ENCODE results near the gene MYEOV. TPM values are rescaled to one million over a fixed set of nuclear protein-coding genes. Genes with fewer than 3 reads are reported as not detected.

The MYEOV gene
- total RNA-seq, 1 experiment from 2014 or later, result 13.6 TPM

DNA sequence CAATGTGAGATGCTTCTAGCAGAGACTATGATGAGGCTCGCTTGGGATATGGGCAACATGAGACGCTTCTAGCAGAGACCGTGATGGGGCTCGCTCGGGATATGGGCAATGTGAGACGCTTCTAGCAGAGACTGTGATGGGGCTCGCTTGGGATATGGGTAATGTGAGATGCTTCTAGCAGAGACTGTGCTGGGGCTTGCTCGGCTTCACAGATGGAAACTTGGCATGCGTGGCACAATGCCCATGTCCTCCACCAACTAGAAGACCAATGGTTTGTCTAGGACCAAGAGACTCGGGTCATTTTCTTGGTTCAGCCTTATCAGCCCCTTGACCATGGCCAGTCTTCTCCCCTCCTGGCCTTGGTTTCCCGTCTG is 7.1 kb downstream of the MYEOV start:
- DNase-seq (ENCODE audit: low read depth), result peak; percentile 29

DNA sequence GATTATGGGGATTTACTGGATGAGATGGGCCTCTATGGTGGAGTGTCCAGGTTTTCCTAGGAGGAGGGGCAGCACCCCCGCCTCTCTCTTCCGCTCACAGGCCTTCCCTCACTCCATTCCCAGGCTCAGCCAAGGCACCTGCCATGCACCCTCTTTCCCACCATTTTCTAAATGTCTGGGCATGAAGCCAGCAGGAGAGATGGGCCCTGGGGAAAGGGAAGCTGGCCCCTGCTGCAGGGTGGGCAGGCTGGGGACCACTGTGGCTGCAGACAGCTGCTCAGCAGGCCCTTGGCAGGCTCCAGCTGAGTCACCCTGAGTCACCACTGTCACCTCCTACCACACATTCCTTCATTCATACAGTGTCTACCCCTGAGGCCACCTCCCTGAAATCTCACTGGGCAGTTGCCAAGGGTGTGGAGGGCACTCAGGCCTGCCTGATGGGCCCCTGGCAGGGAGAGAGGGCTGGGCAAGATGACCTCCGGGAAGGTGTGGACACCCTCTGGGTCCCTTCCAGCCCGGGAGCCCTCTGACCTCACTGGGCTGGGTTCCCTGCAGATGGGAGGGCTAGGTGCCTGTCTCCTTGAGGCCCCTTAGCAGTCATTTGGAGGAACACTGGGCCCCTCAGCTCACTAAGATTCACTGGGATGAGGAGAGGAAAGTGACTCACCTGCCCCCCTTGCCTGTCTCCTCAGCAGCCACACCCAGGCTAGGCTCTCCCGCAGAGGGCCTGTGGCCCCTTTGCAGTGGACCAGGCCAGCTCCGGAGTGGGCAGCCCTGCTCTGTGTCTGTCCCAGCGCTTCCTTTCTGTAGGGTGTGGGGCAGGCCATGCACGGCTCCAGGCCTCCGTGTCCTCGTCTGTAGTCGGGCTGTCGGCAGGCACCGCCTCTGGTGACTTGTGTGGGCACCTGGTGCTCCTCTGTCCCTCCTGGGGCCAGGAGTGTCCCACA is 7.8 kb downstream of the MYEOV start:
- peak; percentile 97 for DNase-seq (ENCODE audit: low read depth)

DNA sequence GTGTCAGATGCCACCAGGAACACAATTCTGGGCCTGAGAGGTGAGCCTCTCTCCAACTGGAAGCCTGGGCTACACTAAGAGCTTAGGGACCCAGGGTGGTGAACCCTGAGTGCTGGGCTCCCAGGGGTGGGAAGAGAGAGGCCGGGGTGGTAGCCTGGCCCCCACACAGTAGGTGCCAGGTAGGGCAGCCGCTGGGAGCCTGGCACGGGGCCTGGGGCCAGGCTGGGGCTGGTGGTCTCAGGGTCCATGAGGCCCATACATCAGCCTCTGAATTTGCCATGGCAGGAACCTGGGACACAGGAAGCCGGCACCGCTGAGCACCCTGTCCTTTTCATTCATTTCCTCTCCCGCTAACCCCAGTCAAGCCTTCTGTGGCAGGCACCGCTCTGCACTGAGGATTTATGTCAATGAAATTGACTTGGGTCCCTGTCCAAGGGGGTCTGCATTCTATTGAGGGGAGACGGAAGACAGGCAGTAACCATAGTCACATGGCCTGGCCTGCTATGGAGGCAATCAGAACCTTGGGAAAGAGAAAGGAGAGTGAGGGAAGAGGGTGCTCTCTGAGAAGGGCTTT is 8.6 kb downstream of the MYEOV start:
- no peak for DNase-seq (ENCODE audit: low read depth)

DNA sequence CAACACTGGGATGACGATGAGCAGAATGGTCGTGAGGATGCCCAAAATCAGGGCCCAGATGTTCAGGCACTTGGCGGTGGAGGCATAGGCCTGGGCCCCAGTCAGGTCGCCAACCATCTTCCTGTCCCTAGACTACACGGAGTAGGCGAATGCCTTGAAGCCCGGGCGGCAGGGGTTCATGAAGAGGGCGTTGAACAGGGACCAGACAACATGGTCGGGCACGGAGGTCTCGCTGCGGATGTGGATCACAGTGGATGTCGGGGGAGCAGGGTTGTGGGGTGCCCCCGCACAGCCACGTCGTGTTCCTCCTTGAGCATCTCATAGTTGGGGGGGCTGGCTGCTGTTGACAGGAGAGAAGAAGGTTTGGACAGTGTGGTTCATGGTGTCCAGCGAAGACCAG is 9.5 kb downstream of the MYEOV start:
- DNase-seq (ENCODE audit: low read depth), result no peak

DNA sequence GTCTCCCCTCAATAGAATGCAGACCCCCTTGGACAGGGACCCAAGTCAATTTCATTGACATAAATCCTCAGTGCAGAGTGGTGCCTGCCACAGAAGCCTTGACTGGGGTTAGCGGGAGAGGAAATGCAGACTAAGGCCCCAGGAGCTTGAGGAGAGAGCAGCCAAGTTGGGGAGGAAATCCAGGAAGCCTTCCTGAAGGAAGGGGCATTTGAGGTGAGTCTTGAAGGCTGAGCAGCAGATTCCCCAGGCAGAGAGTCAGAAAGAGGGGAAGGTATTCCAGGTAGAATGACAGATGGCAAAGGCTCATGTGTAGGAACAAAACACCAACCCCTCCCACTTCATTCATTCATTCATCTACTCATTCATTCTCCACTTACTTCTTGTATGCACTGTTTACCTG is 10.3 kb downstream of the MYEOV start:
- no peak for DNase-seq (ENCODE audit: low read depth)

DNA sequence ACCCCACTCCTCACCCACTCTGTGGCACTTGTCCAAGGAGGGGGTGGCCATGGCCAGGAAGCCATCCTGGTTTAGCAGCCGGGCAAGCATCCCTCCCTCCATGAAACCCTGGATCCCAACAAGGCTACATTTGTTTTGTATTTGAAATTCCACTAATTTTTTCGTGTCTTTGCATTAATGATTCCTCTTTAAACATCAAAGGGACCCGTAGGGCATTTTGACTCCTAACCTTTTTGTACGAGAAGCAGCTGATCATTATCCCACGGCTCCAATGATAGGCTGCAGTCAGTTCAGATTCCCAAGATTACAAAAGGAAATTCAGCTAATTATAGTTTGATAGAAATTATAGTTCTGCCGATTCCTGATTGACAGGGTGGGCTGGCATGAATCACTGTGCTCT is 10.7 kb downstream of the MYEOV start:
- no peak for DNase-seq (ENCODE audit: low read depth)

DNA sequence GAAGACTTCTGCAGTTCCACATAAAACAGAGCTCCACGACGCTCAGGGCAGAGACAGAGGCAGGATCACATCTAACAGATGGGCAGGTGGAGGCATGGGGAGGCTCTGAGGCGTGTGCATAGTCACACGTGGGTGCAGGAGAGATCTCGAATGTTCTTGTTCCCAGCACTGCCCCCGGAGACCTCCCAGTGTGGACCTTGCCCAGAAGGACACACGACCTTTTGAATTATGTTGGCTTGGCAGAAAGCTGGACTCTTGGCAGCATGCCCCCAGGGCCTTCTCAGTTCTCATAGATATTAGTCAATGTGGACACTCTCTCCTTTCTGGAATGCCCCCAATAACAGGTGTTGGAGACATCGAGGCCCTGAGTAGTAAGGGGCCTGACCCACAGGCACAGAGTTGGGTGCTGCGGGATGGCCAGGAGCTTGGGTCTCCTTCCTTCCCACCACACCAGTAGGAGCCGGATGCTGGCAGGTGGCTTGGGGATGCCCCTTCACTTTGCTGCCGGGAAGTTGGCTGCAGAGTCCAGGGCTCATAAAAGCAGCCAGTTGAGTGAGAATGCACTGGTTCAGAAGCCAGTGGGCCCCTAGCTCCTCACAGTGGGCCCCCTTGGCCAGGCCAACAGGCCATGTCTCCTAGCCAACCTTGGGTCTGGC is 12.1 kb downstream of the MYEOV start:
- no peak for DNase-seq (ENCODE audit: low read depth)

DNA sequence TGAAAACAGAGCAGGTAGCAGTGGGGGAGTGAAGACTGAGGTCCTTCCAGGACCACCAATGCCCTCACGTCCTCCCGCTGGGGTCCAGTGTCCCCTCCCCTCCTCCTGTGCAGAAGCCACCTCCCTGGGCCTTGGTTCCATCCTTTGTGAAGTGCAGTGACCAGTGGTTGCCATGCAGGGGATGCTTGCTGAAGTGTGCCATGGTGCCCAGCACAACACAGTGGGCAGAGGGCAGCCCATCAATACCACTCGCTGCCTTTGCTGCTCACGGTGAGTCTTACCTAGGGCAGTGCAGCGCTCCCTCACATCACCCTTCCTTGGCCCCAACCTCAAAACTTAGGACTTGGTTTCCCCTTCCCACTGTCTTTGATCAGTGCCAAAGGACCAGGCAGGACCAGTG is 12.9 kb downstream of the MYEOV start:
- DNase-seq (ENCODE audit: low read depth), result no peak

DNA sequence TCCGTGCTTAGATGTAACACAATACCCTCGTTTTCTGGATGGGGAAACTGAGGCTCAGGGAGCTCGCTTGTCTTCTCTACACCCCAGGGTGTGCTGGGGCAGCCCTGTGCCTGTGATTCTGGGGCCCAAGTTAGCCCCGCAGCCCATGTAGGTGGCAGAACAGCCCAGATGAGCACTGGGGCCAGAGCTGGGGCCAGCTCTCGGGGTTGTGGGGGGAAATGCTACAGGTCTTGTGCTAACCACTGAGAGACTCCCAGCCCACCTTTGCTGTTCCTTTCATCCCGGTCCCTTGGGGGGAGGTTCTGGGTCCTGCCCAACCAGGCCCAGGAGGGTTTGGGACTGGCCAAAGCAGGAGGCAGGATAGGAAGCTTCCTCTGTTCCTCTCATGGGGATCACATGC is 13.5 kb downstream of the MYEOV start:
- no peak for DNase-seq (ENCODE audit: low read depth)

DNA sequence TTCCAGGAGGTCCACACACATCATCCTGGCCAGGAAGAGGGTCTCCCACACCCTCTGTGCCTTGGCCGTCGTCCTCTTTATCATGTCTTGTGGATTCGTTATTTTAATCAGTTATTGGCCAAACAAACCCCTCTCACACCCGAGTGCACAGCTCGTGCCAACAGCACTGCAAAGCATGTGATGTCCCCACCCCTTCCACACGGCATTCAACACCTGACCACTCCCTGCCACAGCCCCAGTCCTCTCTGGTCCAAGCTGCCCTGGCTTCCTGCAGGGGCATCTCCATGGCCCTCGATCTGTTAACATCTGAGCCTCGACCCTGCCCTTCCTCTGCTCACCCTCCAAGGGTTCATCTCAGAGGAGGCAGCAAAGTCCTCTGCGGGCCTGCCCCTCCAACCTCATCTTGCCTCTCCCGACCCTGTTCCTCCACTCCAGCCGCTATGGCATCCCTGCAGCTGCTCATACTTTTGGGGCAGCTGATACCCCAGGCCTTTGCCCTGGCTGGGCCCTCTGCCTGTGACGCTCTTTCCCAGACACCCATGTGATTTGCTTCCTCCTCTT is 14.0 kb downstream of the MYEOV start:
- DNase-seq (ENCODE audit: low read depth), result no peak

DNA sequence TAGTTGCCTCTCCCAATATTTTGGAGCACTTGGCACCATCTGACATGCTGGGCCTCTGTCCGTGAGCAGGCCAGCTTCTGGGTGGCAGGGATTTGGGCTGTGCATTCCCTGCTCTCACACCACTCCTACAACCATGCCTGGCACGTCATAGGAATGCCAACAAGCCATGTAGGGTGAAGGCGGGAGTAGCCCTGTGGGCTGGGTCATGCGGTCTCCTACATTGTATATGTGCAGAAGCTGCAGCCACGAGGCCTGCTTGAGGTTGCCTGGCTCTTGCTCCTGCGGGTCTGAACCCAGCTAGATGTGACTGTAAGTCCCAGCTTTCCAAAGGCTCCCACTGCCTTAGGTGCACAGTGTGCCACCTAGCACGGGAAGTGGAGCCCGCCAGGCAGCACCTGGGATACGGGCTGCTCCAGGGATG is 14.5 kb downstream of the MYEOV start:
- DNase-seq (ENCODE audit: low read depth), result no peak

DNA sequence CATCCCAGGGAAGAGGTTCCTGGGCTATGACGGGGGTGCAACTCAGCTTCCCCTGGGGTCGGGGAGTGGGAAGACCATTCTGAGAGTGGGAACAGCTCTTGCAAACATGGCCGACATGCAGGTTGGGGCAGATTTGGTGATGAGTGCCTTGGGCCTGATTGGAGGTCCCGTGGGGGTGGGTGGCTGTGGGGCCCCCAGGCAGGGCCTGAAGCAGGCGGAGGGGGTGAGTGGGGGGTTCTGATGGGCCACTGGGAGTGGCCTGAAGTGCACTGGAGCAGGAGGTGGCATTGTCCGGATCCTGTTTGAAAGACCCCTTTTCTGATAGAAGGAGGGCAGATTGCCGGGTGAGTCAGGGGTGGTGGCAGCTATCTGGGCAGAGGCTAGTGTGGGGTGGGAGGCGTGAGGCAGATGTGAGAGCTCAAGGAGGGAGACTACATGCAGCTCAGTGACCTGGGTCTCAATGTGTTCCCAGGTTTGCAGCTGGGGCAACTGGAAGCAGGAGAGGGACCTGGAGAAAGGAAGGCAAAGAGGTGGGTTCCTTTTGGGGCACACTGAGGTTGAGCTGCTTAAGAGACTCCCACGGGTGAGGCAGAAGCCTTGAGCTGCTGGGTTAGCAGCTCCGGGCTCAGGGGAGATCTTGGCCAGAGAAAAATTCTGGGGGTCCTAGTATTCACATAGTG is 15.1 kb downstream of the MYEOV start:
- no peak for DNase-seq (ENCODE audit: low read depth)

DNA sequence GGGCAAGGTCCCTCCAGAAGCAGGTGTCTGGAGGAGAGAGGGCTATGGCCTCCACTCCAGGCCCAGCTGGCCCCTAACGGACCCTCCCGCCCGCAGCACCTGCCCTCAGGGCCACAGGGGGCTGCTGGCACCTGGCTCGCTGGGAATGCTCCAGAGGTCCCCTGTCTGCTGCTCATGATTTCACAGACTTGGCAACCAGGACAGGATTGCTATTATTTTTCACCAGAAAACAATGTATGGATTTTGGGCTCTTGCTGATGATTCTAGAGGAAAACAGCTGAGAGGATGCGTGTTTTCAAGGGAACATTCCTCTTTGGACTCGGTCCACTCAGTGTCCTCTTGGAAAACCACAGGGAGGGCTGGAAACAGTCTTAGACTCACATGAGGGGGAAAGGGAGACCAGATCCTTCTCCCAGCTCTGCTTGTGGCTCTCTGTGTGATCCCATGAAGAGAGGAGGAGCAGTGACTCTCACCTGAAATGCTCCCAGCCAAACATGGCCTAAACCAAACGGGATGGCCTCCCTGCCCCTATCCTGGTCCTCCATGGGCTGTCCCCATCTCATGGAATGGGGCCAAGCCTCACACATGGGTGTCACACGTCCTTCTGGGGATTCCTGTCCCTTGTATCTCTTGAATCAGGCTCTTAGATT is 15.8 kb downstream of the MYEOV start:
- no peak for DNase-seq (ENCODE audit: low read depth)

DNA sequence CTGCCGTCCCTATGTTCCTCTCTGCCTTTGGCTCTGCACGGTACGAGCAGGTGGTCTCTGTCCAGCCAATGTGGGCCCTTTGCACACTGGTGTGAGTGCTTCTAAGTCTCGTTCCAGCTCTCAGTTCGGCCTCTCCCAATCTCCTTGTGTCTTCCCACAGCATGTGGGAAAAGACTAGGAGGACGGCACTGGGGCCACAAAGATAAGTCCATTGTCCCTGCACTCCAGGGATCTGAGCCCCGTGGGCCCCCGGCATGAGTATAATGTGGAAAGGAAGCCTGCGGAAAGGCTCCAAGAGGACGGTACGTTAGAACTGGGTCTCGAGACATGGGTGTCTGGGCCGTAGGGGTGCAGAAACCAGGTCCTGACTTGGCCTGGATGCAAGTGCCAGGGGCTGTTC is 16.4 kb downstream of the MYEOV start:
- no peak for DNase-seq (ENCODE audit: low read depth)

DNA sequence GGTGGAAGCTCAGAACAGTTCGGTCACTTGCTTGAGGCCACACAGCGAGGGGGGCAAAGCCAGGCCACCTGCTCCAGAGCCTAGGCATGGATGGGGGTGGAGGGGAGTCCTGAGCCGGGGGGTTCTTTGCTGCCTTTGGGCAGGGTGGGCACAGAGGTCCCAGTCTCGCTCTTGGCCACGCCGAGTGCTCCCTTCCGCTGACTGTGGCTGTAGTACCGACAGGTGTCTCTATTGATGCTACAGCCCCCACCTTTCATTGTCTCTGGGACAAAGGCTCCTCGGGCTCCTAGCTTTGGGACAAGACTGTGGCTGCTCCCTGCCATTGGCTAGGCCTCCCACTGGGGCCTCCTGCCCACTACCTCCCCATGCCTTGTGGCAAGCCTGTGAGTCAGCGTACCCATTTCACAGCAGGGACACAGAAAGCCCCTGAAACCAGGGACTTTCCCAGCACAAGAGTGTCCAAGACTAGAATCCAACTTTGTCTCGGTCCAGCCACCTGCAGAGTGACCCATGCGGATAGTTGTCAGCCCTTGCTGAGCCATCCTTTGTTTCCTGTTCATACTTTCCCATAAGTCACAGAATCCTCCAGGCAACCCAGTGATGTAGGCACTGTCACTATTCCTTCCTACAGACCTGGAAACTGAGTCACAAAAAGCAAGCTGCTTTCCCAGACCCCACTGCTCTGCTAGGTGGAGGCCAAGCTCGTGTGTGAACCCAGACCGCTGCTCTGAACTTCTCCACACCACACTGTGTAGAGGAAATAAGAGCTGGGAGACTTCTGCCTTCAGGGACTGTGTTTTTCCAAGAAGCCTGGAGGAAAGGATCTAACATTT is 17.2 kb downstream of the MYEOV start:
- DNase-seq (ENCODE audit: low read depth), result peak; percentile 82

DNA sequence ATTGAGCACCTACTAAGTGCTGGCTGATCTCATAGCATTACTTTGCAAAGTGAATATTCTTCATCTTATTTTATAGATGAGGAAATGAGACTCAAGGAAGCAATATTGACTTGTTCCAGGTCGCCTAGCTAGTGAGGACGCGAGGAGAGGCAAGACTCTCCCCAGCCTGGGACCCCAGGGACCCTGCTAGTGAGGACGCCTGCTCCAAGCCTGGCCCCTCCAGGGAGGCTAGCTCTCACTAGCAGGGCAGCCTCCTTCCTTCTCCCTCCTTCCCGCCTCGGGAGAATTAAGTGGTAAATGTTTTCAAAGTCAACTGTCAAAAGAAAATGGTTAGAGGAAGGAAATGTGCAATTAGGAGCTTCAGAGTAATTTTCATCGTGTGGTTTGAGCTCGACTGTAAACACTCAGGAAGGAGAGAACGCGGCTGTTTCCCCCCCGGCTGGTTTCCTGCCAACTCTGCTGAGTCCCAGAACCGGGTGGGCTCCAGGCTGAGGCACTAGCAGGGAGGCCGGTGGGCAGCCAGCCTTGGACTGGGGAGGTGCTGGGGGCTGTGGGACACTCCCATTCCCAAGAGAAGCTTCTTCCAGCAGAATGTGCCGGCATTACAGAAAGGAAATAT is 17.9 kb downstream of the MYEOV start:
- DNase-seq (ENCODE audit: low read depth), result peak; percentile 70

DNA sequence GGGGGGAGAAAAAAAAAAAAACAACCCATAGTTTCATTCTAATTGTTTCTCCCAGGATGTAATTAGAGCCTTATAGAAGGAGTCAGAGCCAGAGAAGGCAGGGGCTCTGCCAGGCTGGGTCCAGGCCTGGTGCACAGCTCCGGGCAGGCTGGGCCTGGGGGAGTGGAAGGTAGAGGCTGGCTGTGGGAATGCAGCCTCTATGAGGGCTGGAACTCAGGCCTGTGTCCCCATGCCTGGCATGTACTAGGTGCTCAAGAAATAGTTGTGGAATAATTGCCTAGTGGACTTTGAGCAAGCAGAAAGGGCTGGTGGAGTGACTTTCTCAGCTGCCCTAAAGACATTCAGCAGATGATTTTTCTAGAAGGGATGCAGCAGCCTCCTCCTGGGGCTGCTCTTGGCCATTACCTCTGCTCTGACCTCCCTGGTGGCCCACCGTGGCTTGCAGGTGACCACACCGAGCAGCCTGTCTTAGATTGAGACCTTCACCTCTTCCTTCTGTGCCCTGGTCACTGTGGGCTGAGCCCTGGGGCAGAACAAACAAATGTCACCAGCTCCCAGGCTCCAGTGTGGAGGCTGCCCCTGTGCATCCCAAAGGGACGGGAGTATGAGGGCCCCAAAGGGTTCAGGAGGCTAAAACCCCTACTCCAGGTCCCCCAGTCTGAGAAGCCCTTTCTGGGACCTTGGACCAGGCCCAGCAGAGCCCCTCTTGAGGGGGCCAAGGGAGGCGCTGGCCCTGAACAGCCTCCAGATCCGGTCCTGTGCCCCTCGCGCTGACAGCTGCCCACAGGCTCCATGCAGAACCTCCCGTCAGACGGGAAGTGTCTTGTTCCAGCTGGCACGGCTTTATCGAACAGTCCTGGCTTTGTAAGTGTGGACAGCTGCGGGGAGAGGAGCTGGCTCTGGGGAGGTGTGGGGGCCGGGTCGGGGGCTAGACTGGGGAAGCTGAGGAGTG is 18.8 kb downstream of the MYEOV start:
- DNase-seq (ENCODE audit: low read depth), result no peak

DNA sequence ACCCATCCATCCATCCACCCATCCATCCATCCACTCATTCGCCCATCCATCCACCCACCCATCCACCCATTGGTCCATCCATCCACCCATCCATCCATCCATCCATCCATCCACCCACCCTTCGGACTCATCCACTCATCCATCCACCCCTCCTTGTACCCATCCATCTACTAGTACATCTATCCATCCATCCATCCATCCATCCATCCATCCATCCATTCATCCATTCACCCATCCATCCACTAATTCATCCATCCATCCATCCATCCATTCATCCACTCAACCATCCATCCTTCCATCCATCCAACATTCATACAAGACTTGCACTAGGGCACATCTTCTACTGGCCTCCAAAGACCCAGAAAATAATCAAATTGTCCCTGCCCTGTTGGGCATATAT is 20.0 kb downstream of the MYEOV start:
- DNase-seq (ENCODE audit: low read depth), result no peak

DNA sequence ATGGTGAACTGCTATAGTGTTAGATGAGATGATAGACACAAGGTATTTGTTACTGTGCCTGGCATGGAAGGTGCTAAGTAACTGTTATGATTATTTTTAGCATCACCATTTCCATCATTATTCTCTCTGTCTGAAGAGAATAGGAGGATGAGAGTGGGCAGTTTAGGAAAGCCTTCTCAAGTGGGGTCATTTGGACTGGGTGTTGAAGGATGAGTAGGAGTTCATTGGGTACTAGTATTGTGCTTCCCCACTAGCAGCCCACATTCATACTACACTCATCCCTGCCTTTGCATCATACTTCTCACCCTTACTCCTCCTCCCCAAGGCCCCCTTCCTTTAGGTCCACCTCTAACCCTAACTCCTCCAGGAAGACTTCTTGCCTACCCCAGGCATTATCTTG is 20.6 kb downstream of the MYEOV start:
- no peak for DNase-seq (ENCODE audit: low read depth)

Data from Daoy (cell line).